Right lobe of liver (tissue), 6 donors: ENCODE measurements around the gene COMT. TPM values are rescaled to one million over a fixed set of nuclear protein-coding genes. Genes with fewer than 3 reads are reported as not detected.

Experiments used
- ATAC-seq, 4 donors: fragments of 200-7000 bp; cut with Tn5 transposase; one replicate each; pipeline ENCODE4 v1.9.1; 2020; ENCODE audit warnings: mild to moderate bottlenecking in 4 of 4, moderate library complexity in 4 of 4
- DNase-seq, 3 donors: peaks; one replicate each; pipeline ENCODE4 v3.0.0-alpha.2; 2020
- H3K27ac ChIP-seq, 3 donors: fragments of 200-600 bp; one replicate each; pipeline ENCODE4 v1.8.0; 2022
- H3K27me3 ChIP-seq, 2 donors: fragments of 200-600 bp; one replicate each; pipeline ENCODE4 v1.8.0; 2022
- H3K36me3 ChIP-seq, 4 donors: fragments of 200-600 bp; sonication (generic) in 1 of 4; one replicate each; pipeline versions ENCODE4 v1.5.1 to v1.8.0; 2017 to 2022; ENCODE audit warnings: control low read depth in 1 of 4
- H3K4me1 ChIP-seq, 4 donors: fragments of 200-600 bp; sonication (generic) in 1 of 4; one replicate each; pipeline versions ENCODE4 v1.5.1 to v1.8.0; 2017 to 2022; ENCODE audit warnings: control low read depth in 1 of 4
- H3K4me3 ChIP-seq, 3 donors: fragments of 200-600 bp; one replicate each; pipeline ENCODE4 v1.8.0; 2022
- H3K9me3 ChIP-seq, 4 donors: fragments of 200-600 bp; sonication (generic) in 1 of 4; one replicate each; pipeline versions ENCODE4 v1.5.1 to v1.8.0; 2017 to 2022; ENCODE audit warnings: control low read depth in 1 of 4
- CTCF ChIP-seq, 4 donors: fragments of 200-600 bp in 3 of 4; fragments of 450-650 bp in 1 of 4; IDR thresholded peaks; one replicate each; pipeline versions ENCODE4 v1.5.1 to v1.8.0; 2016 to 2022; ENCODE audit warnings: antibody characterized with exemption in 4 of 4, mild to moderate bottlenecking in 2 of 4
- POLR2A ChIP-seq: fragments of 450-650 bp; IDR thresholded peaks from one replicate; pipeline ENCODE4 v1.6.1; 2017; ENCODE audit warnings: antibody characterized with exemption, mild to moderate bottlenecking
- WGBS: methylation state at CpG from one replicate; pipeline ENCODE4 v1.1.6; 2018; ENCODE audit warnings: low coverage, low lambda C conversion rate; ENCODE audit not compliant: insufficient coverage; ENCODE audit errors: missing lambda C conversion rate; 5-methylcytosine and 5-hydroxymethylcytosine counted together
- intact Hi-C, 2 donors: fragments of 100-400 bp; cut with DNase I; formaldehyde crosslinking; loops; one replicate each; pipeline versions ENCODE4 v1.11.2 to v1.14.1; 2022
- total RNA-seq, 6 experiments: library from RNA; depleted of rRNA in 2 of 6; stranded (reverse); fragments of >200 nt in 2 of 6; fragmentation: NEBNext Ultra II Directional in 3 of 6; extraction: Animal tissue kit (Norgen Biotek cat#: 25700) in 3 of 6; gene quantifications; one replicate each; pipeline versions ENCODE4 v1.1.0 to v1.2.4, GENCODE V29; 2016 to 2023
- donor health status: DM: no; HTN: yes; CAD: no.
- donor health status: DM: no; HTN: no; CAD: no.
- donor health status: DM: no; HTN: no; CAD: no.
- donor health status: DM: no; HTN: yes; CAD: no.
- donor health status: DM: no; HTN: yes; CAD: no.

The COMT gene
- total RNA-seq, 6 experiments from 2014 or later, result 144 to 270 (median 200) TPM

- 70% methylated on average over 15 of the region's 20 CpGs for WGBS
- intact Hi-C loops, result no loop called here
- peaks cover 0 to 17% (median 0%) of the 10 kb centered on the region in 4 donors for H3K4me1 ChIP-seq
- H3K9me3 ChIP-seq, result no peaks in the 10 kb centered on the region
- H3K36me3 ChIP-seq, result no peaks in the 10 kb centered on the region
- H3K27ac ChIP-seq, result peak overlapping the region in 2 of 3 donors; percentile 19 to 44
- TF ChIP-seq POLR2A, result no peak
- ATAC-seq (no peak), DNase-seq (peak in 1 of 3 donors; percentile 29)
- H3K4me3 ChIP-seq, result no peak overlapping the region
- H3K27me3 ChIP-seq, result no peaks in the 10 kb centered on the region
Observed at GRCh38 chr22:20011123-20011992, 69.8 kb downstream of the COMT start.

- TF ChIP-seq POLR2A (no peak), CTCF (IDR thresholded peaks at IDR 0.05) (no peak)
- Histone ChIP-seq H3K27ac (no peak overlapping the region), H3K27me3 (no peaks in the 10 kb centered on the region), H3K4me3 (no peak overlapping the region), H3K4me1 (peaks cover 0 to 19% (median under 1%) of the 10 kb centered on the region in 4 donors), H3K36me3 (no peaks in the 10 kb centered on the region), H3K9me3 (no peaks in the 10 kb centered on the region)
- DNase-seq, result peak in 1 of 3 donors; percentile 43
- intact Hi-C loops, result no loop called here
- no peak for ATAC-seq
- 60% methylated on average over 1 of the region's 7 CpGs for WGBS
Observed at GRCh38 chr22:20011993-20012740, 70.6 kb downstream of the COMT start.

- Histone ChIP-seq H3K36me3 (no peaks in the 10 kb centered on the region), H3K27ac (peak overlapping the region in 1 of 3 donors; percentile 13), H3K9me3 (no peaks in the 10 kb centered on the region), H3K4me3 (no peak overlapping the region), H3K4me1 (peaks cover 0 to 23% (median 2%) of the 10 kb centered on the region in 4 donors), H3K27me3 (no peaks in the 10 kb centered on the region)
- TF ChIP-seq CTCF (IDR thresholded peaks at IDR 0.05), result no peak
- ATAC-seq, result no peak
- WGBS, result no CpG with 5 or more reads among the region's 10 CpGs
- DNase-seq, result no peak
- intact Hi-C loops, result no loop called here
Observed at GRCh38 chr22:20012741-20013331, 71.3 kb downstream of the COMT start.

- Histone ChIP-seq H3K36me3 (no peaks in the 10 kb centered on the region), H3K27me3 (no peaks in the 10 kb centered on the region), H3K9me3 (no peaks in the 10 kb centered on the region), H3K27ac (no peak overlapping the region), H3K4me3 (no peak overlapping the region), H3K4me1 (peaks cover 0 to 23% (median 2%) of the 10 kb centered on the region in 4 donors)
- TF ChIP-seq POLR2A (no peak), CTCF (IDR thresholded peaks at IDR 0.05) (peak; percentile 48 to 69 (median 55))
- intact Hi-C loops, result no loop called here
- ATAC-seq, result peak in 1 of 4 donors; percentile 13
- WGBS, result 0% methylated on average over 1 of the region's 11 CpGs
- DNase-seq, result peak in 2 of 3 donors; percentile 56 to 72
Observed at GRCh38 chr22:20013382-20013871, 71.9 kb downstream of the COMT start.
